Tibial nerve (tissue), 4 donors: ENCODE data around the gene MIER2.

Source experiments
- CTCF ChIP-seq, 5 experiments: fragments of 200-600 bp in 3 of 5; fragments of 450-650 bp in 2 of 5; sonication (generic) in 3 of 5; IDR thresholded peaks; one replicate each; pipeline ENCODE4 v1.5.1; 2016 to 2019; ENCODE audit warnings: antibody characterized with exemption in 5 of 5, mild to moderate bottlenecking in 3 of 5, moderate library complexity in 2 of 5
- EP300 ChIP-seq, 2 donors: sonication (generic); formaldehyde crosslinking; IDR thresholded peaks; one replicate each; pipeline ENCODE4 v1.6.1; 2017; ENCODE audit warnings: antibody characterized with exemption in 2 of 2, mild to moderate bottlenecking in 1 of 2
- POLR2A ChIP-seq, 2 donors: fragments of 450-650 bp; IDR thresholded peaks; one replicate each; pipeline ENCODE4 v1.6.1; 2017; ENCODE audit warnings: antibody characterized with exemption in 2 of 2, mild to moderate bottlenecking in 2 of 2, moderate library complexity in 2 of 2

GRCh38 chr19:324716-325115 is 19.9 kb downstream of the MIER2 start:
- TF ChIP-seq CTCF (IDR thresholded peaks at IDR 0.05) (no peak), EP300 (IDR thresholded peaks at IDR 0.05) (no peak), POLR2A (IDR thresholded peaks at IDR 0.05) (no peak)
